IMR-90 (cell line): ENCODE data around the gene ATG9B. TPM values are rescaled to one million over a fixed set of nuclear protein-coding genes. Genes with fewer than 3 reads are reported as not detected.

ENCODE experiments used
- ATAC-seq: fragments of 200-7000 bp; cut with Tn5 transposase; 2 replicates; pipeline ENCODE4 v1.9.1; 2020; ENCODE audit warnings: low read depth, mild to moderate bottlenecking, moderate library complexity
- BruUV-seq: library from RNA; stranded (reverse); fragments of 400-500 nt; replicated peaks from 2 replicates; lab custom pipeline; 2021; lab: Mats Ljungman, UMichigan
- CTCF ChIA-PET: fragments of 300-600 bp; formaldehyde crosslinking; extraction: SDS; loops from one replicate; lab custom pipeline; 2021; ENCODE audit warnings: antibody characterized with exemption; lab: Yijun Ruan, JAX
- POLR2A ChIA-PET: fragments of 300-600 bp; sonication (Branson Sonifier 250); formaldehyde crosslinking; loops from one replicate; lab custom pipeline; 2022; ENCODE audit warnings: antibody characterized with exemption; ENCODE audit not compliant: unreplicated experiment; lab: Charles Lee
- DNase-seq: peaks from one replicate; pipeline ENCODE4 v3.0.0; 2013
- H2AFZ ChIP-seq: replicated peaks from 2 replicates; pipeline ENCODE3; 2013; ENCODE audit warnings: low read length, mild to moderate bottlenecking; ENCODE audit not compliant: poor library complexity
- H2AK5ac ChIP-seq: 2 replicates; pipeline ENCODE4 v1.6.1; 2013; ENCODE audit warnings: low read depth, low read length, inconsistent platforms
- H2AK9ac ChIP-seq: replicated peaks from 2 replicates; pipeline ENCODE3; 2013; ENCODE audit warnings: mild to moderate bottlenecking, low read depth, low read length, moderate library complexity; ENCODE audit not compliant: poor library complexity
- H2BK120ac ChIP-seq: 2 replicates; pipeline ENCODE4 v1.6.1; 2013; ENCODE audit warnings: low read depth, low read length, inconsistent platforms
- H2BK15ac ChIP-seq: 3 replicates; pipeline ENCODE4 v1.6.1; 2013; ENCODE audit warnings: low read depth, low read length, inconsistent platforms
- H2BK20ac ChIP-seq: 2 replicates; pipeline ENCODE4 v1.6.1; 2013; ENCODE audit warnings: low read depth, mild to moderate bottlenecking, inconsistent platforms, low read length, moderate library complexity
- H2BK5ac ChIP-seq: 2 replicates; pipeline ENCODE4 v1.6.1; 2013; ENCODE audit warnings: mild to moderate bottlenecking, low read depth, low read length, inconsistent platforms; ENCODE audit not compliant: poor library complexity, severe bottlenecking
- H3K14ac ChIP-seq: replicated peaks from 2 replicates; pipeline ENCODE4 v1.6.1; 2013; ENCODE audit warnings: low read depth, low read length, inconsistent platforms
- H3K18ac ChIP-seq: 2 replicates; pipeline ENCODE4 v1.6.1; 2013; ENCODE audit warnings: low read depth, low read length, control low read depth
- H3K23ac ChIP-seq: 2 replicates; pipeline ENCODE4 v1.6.1; 2013; ENCODE audit warnings: low read depth, low read length, inconsistent platforms
- H3K27ac ChIP-seq: 2 replicates; pipeline ENCODE4 v1.5.1; 2013; ENCODE audit warnings: mild to moderate bottlenecking, control low read depth, low read length; ENCODE audit not compliant: insufficient read depth
- H3K27me3 ChIP-seq: 2 replicates; pipeline ENCODE4 v1.6.1; 2013; ENCODE audit warnings: low read length; ENCODE audit not compliant: control insufficient read depth, insufficient read depth
- H3K36me3 ChIP-seq: 2 replicates; pipeline ENCODE4 v1.6.1; 2013; ENCODE audit warnings: low read length, mixed read lengths; ENCODE audit not compliant: control insufficient read depth, insufficient read depth
- H3K4ac ChIP-seq: 2 replicates; pipeline ENCODE4 v1.6.1; 2013; ENCODE audit warnings: low read depth, low read length, inconsistent platforms
- H3K4me1 ChIP-seq: 2 replicates; pipeline ENCODE4 v1.6.1; 2013; ENCODE audit warnings: low read length, mixed read lengths; ENCODE audit not compliant: control insufficient read depth, insufficient read depth
- H3K4me2 ChIP-seq: 2 replicates; pipeline ENCODE4 v1.6.1; 2013; ENCODE audit warnings: low read depth, mild to moderate bottlenecking, control low read depth, low read length, moderate library complexity
- H3K4me3 ChIP-seq: 2 replicates; pipeline ENCODE4 v1.5.1; 2013; ENCODE audit warnings: low read depth, mild to moderate bottlenecking, control low read depth, low read length, moderate library complexity; ENCODE audit not compliant: insufficient read depth
- H3K56ac ChIP-seq: 2 replicates; pipeline ENCODE4 v1.6.1; 2013; ENCODE audit warnings: low read length, inconsistent platforms; ENCODE audit not compliant: insufficient read depth; ENCODE audit errors: extremely low read depth
- H3K79me1 ChIP-seq, 2 experiments: 2 replicates each; pipeline ENCODE4 v1.6.1; 2013; ENCODE audit warnings: low read length in 2 of 2, inconsistent platforms in 1 of 2, low read depth in 1 of 2
- H3K9ac ChIP-seq: 2 replicates; pipeline ENCODE4 v1.6.1; 2013; ENCODE audit warnings: low read depth, low read length, control low read depth
- H3K9me1 ChIP-seq: 2 replicates; pipeline ENCODE4 v1.6.1; 2013; ENCODE audit warnings: low read length, inconsistent platforms; ENCODE audit not compliant: insufficient read depth
- H3K9me3 ChIP-seq: 2 replicates; pipeline ENCODE4 v1.6.1; 2013; ENCODE audit warnings: low read length; ENCODE audit not compliant: control insufficient read depth, insufficient read depth
- H4K20me1 ChIP-seq: 2 replicates; pipeline ENCODE4 v1.6.1; 2013; ENCODE audit warnings: low read length, inconsistent platforms; ENCODE audit not compliant: insufficient read depth
- H4K5ac ChIP-seq: 2 replicates; pipeline ENCODE4 v1.6.1; 2013; ENCODE audit warnings: mild to moderate bottlenecking, low read depth, low read length, control low read depth
- H4K8ac ChIP-seq, 2 experiments: 2 replicates each; pipeline ENCODE4 v1.6.1; 2013; ENCODE audit warnings: low read depth in 2 of 2, low read length in 2 of 2, control low read depth in 1 of 2, inconsistent platforms in 1 of 2
- H4K91ac ChIP-seq: 2 replicates; pipeline ENCODE4 v1.6.1; 2013; ENCODE audit warnings: low read depth, low read length, inconsistent platforms; ENCODE audit not compliant: insufficient read depth
- BHLHE40 ChIP-seq: fragments of 150-350 bp; IDR thresholded peaks from 2 replicates; pipeline ENCODE4 v1.6.1; 2016; ENCODE audit warnings: mild to moderate bottlenecking, low read depth, low read length
- CEBPB ChIP-seq: IDR thresholded peaks from 2 replicates; pipeline ENCODE4 v1.6.1; 2012; ENCODE audit warnings: low read depth, low read length, improper control_type of control experiment
- CHD1 ChIP-seq: IDR thresholded peaks from 2 replicates; pipeline ENCODE4 v1.6.1; 2012; ENCODE audit warnings: low read depth, low read length, improper control_type of control experiment
- CTCF ChIP-seq: conservative IDR thresholded peaks from 2 replicates; pipeline ENCODE4 v1.5.1; 2012; ENCODE audit warnings: mild to moderate bottlenecking, low read depth, low read length, improper control_type of control experiment
- ELK1 ChIP-seq: fragments of 150-350 bp; IDR thresholded peaks from 2 replicates; pipeline ENCODE4 v1.6.1; 2016; ENCODE audit warnings: low read depth, mild to moderate bottlenecking, low read length, moderate library complexity, borderline replicate concordance
- FOS ChIP-seq: fragments of 150-350 bp; IDR thresholded peaks from 2 replicates; pipeline ENCODE4 v1.6.1; 2016; ENCODE audit warnings: low read depth, low read length
- MAFK ChIP-seq: IDR thresholded peaks from 2 replicates; pipeline ENCODE4 v1.6.1; 2012; ENCODE audit warnings: low read depth, low read length, improper control_type of control experiment
- MAZ ChIP-seq: IDR thresholded peaks from 2 replicates; pipeline ENCODE4 v1.6.1; 2012; ENCODE audit warnings: low read depth, mild to moderate bottlenecking, low read length, improper control_type of control experiment, moderate library complexity, borderline replicate concordance
- MXI1 ChIP-seq: IDR thresholded peaks from 2 replicates; pipeline ENCODE4 v1.6.1; 2012; ENCODE audit warnings: low read depth, mild to moderate bottlenecking, low read length, moderate library complexity, borderline replicate concordance
- NFE2L2 ChIP-seq: fragments of 150-350 bp; IDR thresholded peaks from 2 replicates; pipeline ENCODE4 v1.6.1; 2016; ENCODE audit warnings: low read depth, mild to moderate bottlenecking, low read length
- POLR2A ChIP-seq: IDR thresholded peaks from 2 replicates; pipeline ENCODE4 v1.6.1; 2012; ENCODE audit warnings: mild to moderate bottlenecking, low read depth, low read length
- RAD21 ChIP-seq: IDR thresholded peaks from 2 replicates; pipeline ENCODE4 v1.6.1; 2012; ENCODE audit warnings: low read length, improper control_type of control experiment
- RCOR1 ChIP-seq: IDR thresholded peaks from 2 replicates; pipeline ENCODE4 v1.6.1; 2012; ENCODE audit warnings: mild to moderate bottlenecking, low read length, improper control_type of control experiment; ENCODE audit not compliant: insufficient replicate concordance
- RFX5 ChIP-seq: IDR thresholded peaks from 2 replicates; pipeline ENCODE4 v1.8.0; 2012; ENCODE audit warnings: low read depth, mild to moderate bottlenecking, low read length, moderate library complexity
- SMC3 ChIP-seq: fragments of 150-350 bp; IDR thresholded peaks from 2 replicates; pipeline ENCODE4 v1.6.1; 2016; ENCODE audit warnings: low read depth, mild to moderate bottlenecking, antibody characterized with exemption, low read length, moderate library complexity
- USF2 ChIP-seq: fragments of 150-350 bp; IDR thresholded peaks from 2 replicates; pipeline ENCODE4 v1.6.1; 2017; ENCODE audit warnings: mild to moderate bottlenecking, antibody characterized with exemption, low read length, low read depth
- WGBS, 2 experiments: methylation state at CpG; one replicate each; pipeline versions ENCODE4 v1.1.5 to v1.1.7; 2013; ENCODE audit warnings: missing lambda C conversion rate in 2 of 2; ENCODE audit not compliant: insufficient read length in 1 of 2; ENCODE audit errors: extremely low coverage in 2 of 2; 5-methylcytosine and 5-hydroxymethylcytosine counted together
- dilution Hi-C: fragments of 300-500 bp; cut with HindIII; formaldehyde crosslinking; loops from one replicate; pipeline ENCODE4 v1.14.3; 2018; ENCODE audit warnings: low sequenced_read_pairs; ENCODE audit not compliant: unreplicated experiment
- in situ Hi-C: fragments of 300-500 bp; cut with MboI; formaldehyde crosslinking; loops from 3 replicates; pipeline ENCODE4 v1.14.3; 2019; ENCODE audit warnings: low sequenced_read_pairs, inconsistent platforms, mixed read lengths
- intact Hi-C: fragments of 100-400 bp; cut with micrococcal nuclease; formaldehyde crosslinking; loops from 2 replicates; pipeline ENCODE4 v1.10.0; 2022
- polyA plus RNA-seq, 3 experiments: library from polyadenylated mRNA; depleted of rRNA; stranded (reverse); fragments of >200 nt; gene quantifications; 2 replicates each; pipeline ENCODE4 v1.2.3, GENCODE V29; 2012; ENCODE audit warnings: low replicate concordance in 1 of 3
- total RNA-seq: library from RNA; depleted of rRNA; stranded (reverse); fragments of >200 nt; gene quantifications from 2 replicates; pipeline ENCODE4 v1.2.3, GENCODE V29; 2012

The ATG9B gene
- total and polyA plus RNA-seq, 2 of the 4 experiments (the other 2 are of a cell fraction), result 0.18 to 0.91 TPM

GRCh38 chr7:151064454-151064853, 40.2 kb upstream of the ATG9B start:
- Histone ChIP-seq H2BK120ac (no peak overlapping the region), H3K9me3 (no peaks in the 10 kb centered on the region), H3K4me2 (no peak overlapping the region), H4K91ac (no peak overlapping the region), H4K5ac (no peak overlapping the region), H3K9ac (no peak overlapping the region), H3K14ac (no peak overlapping the region), H3K4ac (no peak overlapping the region), H3K56ac (no peak overlapping the region), H3K9me1 (peaks cover 8% of the 10 kb centered on the region; the same call in 1 of the 2 replicates), H3K4me3 (no peak overlapping the region), H3K27me3 (no peaks in the 10 kb centered on the region), H3K79me1 (peaks cover 24 to 62% of the 10 kb centered on the region in 2 experiments), H3K4me1 (peaks cover 33% of the 10 kb centered on the region), H4K8ac (no peak overlapping the region), H2AK5ac (no peak overlapping the region), H3K23ac (no peak overlapping the region), H2BK20ac (no peak overlapping the region), H2BK15ac (no peak overlapping the region), H3K18ac (no peak overlapping the region), H2AFZ (no peak overlapping the region), H2BK5ac (no peak overlapping the region), H3K36me3 (peaks cover 45% of the 10 kb centered on the region), H3K27ac (no peak overlapping the region), H4K20me1 (peaks cover 32% of the 10 kb centered on the region), H2AK9ac (no peak overlapping the region)
- ChIA-PET CTCF (no interaction called here), POLR2A (no interaction called here)
- no TSS peak for BruUV-seq
- ATAC-seq, result no peak
- TF ChIP-seq MAZ, result no peak
- no peak for TF ChIP-seq POLR2A
- TF ChIP-seq RCOR1, result no peak
- TF ChIP-seq SMC3, result no peak
- TF ChIP-seq CTCF, result no peak
- TF ChIP-seq CEBPB, result no peak
- TF ChIP-seq MAFK, result no peak
- no peak for TF ChIP-seq RFX5
- TF ChIP-seq NFE2L2, result no peak
- no peak for TF ChIP-seq FOS
- TF ChIP-seq USF2, result no peak
- TF ChIP-seq RAD21, result no peak
- no peak for TF ChIP-seq CHD1
- no peak for TF ChIP-seq BHLHE40
- TF ChIP-seq ELK1, result no peak
- TF ChIP-seq MXI1, result no peak
- 94% methylated on average over 6 of the region's 18 CpGs; no CpG with 5 or more reads in 1 of the 2 experiments for WGBS, 2 experiments
- in situ Hi-C loops (no loop called here), dilution Hi-C loops (no loop called here), intact Hi-C loops (no loop called here)
- DNase-seq, result no peak
